ENCODE results near the gene KCNAB1. TPM values are rescaled to one million over a fixed set of nuclear protein-coding genes. Genes with fewer than 3 reads are reported as not detected.

The KCNAB1 gene
- total and polyA plus RNA-seq, 2 experiments from 2014 or later = 0.06 to 0.70 TPM

DNA sequence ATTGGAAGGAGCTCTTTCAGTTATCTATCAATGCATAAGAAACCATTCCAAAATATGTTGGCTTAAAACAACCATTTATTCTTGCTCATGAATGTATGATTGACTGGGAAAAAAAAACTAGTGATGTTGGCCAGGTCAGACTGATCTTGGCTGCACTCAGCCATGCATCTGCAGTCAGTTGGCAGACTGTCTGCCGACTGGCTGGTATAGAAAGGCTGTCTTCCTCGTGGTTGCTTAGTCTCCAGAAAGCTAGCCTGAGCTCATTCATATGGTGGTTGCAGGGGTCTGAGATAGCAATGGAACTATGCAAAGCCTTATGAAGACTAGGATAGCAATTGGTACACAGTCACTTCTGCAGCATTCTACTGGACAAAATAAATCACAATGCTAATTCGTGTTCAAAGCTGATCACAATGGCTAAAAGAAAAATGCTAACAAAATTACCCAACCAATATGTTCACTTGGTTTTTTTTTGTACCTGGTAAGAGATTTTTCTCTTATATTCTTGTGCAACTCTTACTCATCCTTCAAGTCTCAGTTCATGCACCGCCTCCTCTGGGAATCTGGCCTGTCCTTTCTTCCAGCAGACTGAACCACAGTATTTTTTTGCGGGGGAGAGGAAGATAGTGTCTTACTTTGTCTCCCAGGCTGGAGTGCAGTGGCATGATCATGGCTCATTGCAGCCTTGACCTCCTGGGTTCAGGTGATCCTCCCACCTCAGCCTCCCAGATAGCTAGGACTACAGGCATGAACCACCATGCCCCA lies 126.8 kb downstream of the KCNAB1 start:
- Histone ChIP-seq H3K27ac (no peak overlapping the region), H3K4me1 (ENCODE audit: low read depth) (no peaks in the 10 kb centered on the region), H3K27me3 (no peaks in the 10 kb centered on the region), H3K4me3 (no peak overlapping the region), H3K9me3 (ENCODE audit: low read depth) (no peaks in the 10 kb centered on the region), H3K36me3 (no peaks in the 10 kb centered on the region)
- peak in 1 of 2 donors; percentile 27 for DNase-seq (ENCODE audit: low read depth in 1 of 2, low spot score in 1 of 2)
- TF ChIP-seq, protein P1, sequence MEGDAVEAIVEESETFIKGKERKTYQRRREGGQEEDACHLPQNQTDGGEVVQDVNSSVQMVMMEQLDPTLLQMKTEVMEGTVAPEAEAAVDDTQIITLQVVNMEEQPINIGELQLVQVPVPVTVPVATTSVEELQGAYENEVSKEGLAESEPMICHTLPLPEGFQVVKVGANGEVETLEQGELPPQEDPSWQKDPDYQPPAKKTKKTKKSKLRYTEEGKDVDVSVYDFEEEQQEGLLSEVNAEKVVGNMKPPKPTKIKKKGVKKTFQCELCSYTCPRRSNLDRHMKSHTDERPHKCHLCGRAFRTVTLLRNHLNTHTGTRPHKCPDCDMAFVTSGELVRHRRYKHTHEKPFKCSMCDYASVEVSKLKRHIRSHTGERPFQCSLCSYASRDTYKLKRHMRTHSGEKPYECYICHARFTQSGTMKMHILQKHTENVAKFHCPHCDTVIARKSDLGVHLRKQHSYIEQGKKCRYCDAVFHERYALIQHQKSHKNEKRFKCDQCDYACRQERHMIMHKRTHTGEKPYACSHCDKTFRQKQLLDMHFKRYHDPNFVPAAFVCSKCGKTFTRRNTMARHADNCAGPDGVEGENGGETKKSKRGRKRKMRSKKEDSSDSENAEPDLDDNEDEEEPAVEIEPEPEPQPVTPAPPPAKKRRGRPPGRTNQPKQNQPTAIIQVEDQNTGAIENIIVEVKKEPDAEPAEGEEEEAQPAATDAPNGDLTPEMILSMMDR (IDR thresholded peaks at IDR 0.05; ENCODE audit: low read depth, low read length) = no peak

DNA sequence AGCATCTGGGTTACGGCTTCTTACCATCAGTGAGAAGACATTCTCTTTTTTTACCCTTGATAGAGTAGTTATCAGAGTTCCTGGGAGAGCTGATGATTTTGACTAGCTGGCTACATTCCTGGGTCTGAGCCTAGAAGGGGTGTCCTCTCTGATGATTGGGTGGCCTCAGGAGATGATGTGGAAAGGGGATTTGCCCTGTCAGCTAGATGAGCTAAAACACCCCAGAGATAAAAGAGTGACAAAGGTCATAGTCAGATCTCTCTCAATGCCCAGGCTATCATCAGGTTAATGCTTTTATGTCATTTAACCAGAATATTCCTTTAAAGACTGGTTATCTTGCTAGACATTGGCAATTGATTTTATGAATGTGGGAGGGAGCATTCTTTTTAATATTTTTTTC lies 130.2 kb downstream of the KCNAB1 start:
- Histone ChIP-seq H3K27me3 (no peaks in the 10 kb centered on the region), H3K4me1 (ENCODE audit: low read depth) (peaks cover 18% of the 10 kb centered on the region), H3K4me3 (no peak overlapping the region), H3K27ac (no peak overlapping the region), H3K36me3 (no peaks in the 10 kb centered on the region), H3K9me3 (ENCODE audit: low read depth) (no peaks in the 10 kb centered on the region)
- TF ChIP-seq, protein P1 (IDR thresholded peaks at IDR 0.05; ENCODE audit: low read depth, low read length) = no peak
- no peak for DNase-seq (ENCODE audit: low read depth in 1 of 2, low spot score in 1 of 2)

DNA sequence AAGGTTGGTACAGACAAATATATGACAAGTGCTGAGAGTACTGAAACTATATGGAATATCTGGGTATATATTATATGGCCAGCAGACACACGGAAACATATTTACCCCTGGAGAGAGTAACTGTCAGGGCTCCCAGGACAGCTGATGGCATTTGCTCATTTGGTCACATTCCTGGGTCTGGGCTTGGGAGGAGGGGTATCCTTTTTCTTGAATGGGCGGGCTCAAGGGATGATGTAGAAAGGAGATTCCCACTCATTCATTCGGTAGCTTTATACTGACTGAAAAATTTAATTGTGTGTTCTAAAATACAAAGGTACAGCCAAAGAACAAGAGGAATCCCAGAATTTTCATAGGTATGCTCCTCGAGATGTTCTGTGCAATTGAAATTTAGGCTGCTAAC lies 131.0 kb downstream of the KCNAB1 start:
- H3K4me3 ChIP-seq = no peak overlapping the region
- no peaks in the 10 kb centered on the region for H3K9me3 ChIP-seq (ENCODE audit: low read depth)
- TF ChIP-seq, protein P1 (IDR thresholded peaks at IDR 0.05; ENCODE audit: low read depth, low read length) = no peak
- no peaks in the 10 kb centered on the region for H3K36me3 ChIP-seq
- no peak overlapping the region for H3K27ac ChIP-seq
- no peaks in the 10 kb centered on the region for H3K27me3 ChIP-seq
- peaks cover 18% of the 10 kb centered on the region for H3K4me1 ChIP-seq (ENCODE audit: low read depth)
- DNase-seq (ENCODE audit: low read depth in 1 of 2, low spot score in 1 of 2) = no peak

DNA sequence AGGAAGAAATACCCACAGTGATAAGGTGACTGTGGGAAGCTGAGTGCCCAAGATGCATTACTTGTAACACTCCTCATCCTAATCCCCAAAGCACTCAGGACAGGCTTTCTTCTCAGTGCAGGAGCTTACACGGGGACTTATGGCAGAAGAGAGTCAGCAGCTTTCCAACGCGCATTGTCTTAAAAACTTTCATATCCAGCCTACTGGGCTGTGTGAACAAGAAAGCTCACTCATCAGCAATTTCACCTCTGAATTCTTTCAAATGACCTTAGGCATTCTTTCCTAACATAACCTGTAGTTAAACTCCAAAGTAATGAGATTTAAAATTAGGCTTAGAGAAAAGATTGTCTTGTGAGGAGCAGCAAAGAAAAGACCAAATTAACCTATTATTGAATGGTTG lies 132.3 kb downstream of the KCNAB1 start:
- Histone ChIP-seq H3K27ac (peak overlapping the region; percentile 6), H3K4me3 (no peak overlapping the region)
- peak in 1 of 2 donors; percentile 19 for DNase-seq (ENCODE audit: low read depth in 1 of 2, low spot score in 1 of 2)

DNA sequence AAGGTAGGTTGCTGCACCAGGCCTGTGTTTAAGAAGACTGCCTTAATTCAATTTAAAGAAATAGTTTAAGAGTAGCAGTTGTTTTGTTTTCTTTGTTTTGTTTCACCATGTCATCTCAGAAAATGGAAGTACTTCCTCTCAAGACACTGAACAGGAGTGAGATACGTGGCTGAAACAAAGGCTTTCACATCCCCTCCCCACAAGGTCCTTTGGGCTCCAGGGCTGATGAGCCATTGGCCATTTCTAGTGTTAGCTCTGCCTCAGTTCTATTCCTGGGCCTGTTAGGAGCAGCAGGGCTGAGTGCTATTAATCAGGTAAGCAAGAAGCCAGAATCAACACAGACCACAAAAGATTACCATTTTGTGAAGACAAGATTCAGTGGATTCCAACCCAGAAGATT lies 132.8 kb downstream of the KCNAB1 start:
- no peak overlapping the region for H3K4me3 ChIP-seq
- TF ChIP-seq, protein P1 (IDR thresholded peaks at IDR 0.05; ENCODE audit: low read depth, low read length) = no peak
- no peaks in the 10 kb centered on the region for H3K9me3 ChIP-seq (ENCODE audit: low read depth)
- no peaks in the 10 kb centered on the region for H3K27me3 ChIP-seq
- peak overlapping the region; percentile 6 for H3K27ac ChIP-seq
- no peaks in the 10 kb centered on the region for H3K36me3 ChIP-seq
- no peak for DNase-seq (ENCODE audit: low read depth in 1 of 2, low spot score in 1 of 2)
- H3K4me1 ChIP-seq (ENCODE audit: low read depth) = peaks cover 18% of the 10 kb centered on the region

More for the DNA sequence above, 132.3 kb downstream of the KCNAB1 start:
- H3K9me3 ChIP-seq (ENCODE audit: low read depth) = no peaks in the 10 kb centered on the region
- H3K36me3 ChIP-seq = no peaks in the 10 kb centered on the region
- peaks cover 18% of the 10 kb centered on the region for H3K4me1 ChIP-seq (ENCODE audit: low read depth)
- H3K27me3 ChIP-seq = no peaks in the 10 kb centered on the region
- TF ChIP-seq, protein P1 (IDR thresholded peaks at IDR 0.05; ENCODE audit: low read depth, low read length) = no peak
